SKM-1 treated with dmso at 0.1 percent for 144 hours (cell line): ENCODE measurements around the gene EBPL.
A peak's percentile ranks its signal among the peaks of the same experiment; 100 is the strongest.

Source experiments
- DNase-seq: peaks from one replicate; lab custom pipeline; 2025; ENCODE audit not compliant: unreplicated experiment; lab: John Stamatoyannopoulos, UW

EBPL gene

GRCh38 chr13:49676581-49677298 is 14.5 kb downstream of the EBPL start:
- no peak for DNase-seq

- no peak for DNase-seq
Observed at GRCh38 chr13:49670828-49671227, 20.5 kb downstream of the EBPL start.

- DNase-seq = no peak
Observed at GRCh38 chr13:49669735-49670309, 21.5 kb downstream of the EBPL start.

GRCh38 chr13:49667773-49668172 is 23.5 kb downstream of the EBPL start:
- no peak for DNase-seq

GRCh38 chr13:49664606-49665005 is 26.7 kb downstream of the EBPL start:
- DNase-seq = no peak

- DNase-seq = no peak
Observed at GRCh38 chr13:49657241-49657641, 34.0 kb downstream of the EBPL start.

- no peak for DNase-seq
Observed at GRCh38 chr13:49655906-49656305, 35.4 kb downstream of the EBPL start.

- DNase-seq = no peak
Observed at GRCh38 chr13:49654011-49654410, 37.3 kb downstream of the EBPL start.

- DNase-seq = no peak
Observed at GRCh38 chr13:49653478-49653877, 37.8 kb downstream of the EBPL start.

GRCh38 chr13:49652355-49653305 is 38.7 kb downstream of the EBPL start:
- DNase-seq = peak; percentile 51

GRCh38 chr13:49651570-49652354 is 39.5 kb downstream of the EBPL start:
- DNase-seq = no peak

- DNase-seq = no peak
Observed at GRCh38 chr13:49649963-49650312, 41.3 kb downstream of the EBPL start.

- DNase-seq = no peak
Observed at GRCh38 chr13:49649244-49649962, 41.9 kb downstream of the EBPL start.

- DNase-seq = no peak
Observed at GRCh38 chr13:49646688-49647087, 44.6 kb downstream of the EBPL start.

- no peak for DNase-seq
Observed at GRCh38 chr13:49645451-49645850, 45.8 kb downstream of the EBPL start.

GRCh38 chr13:49643035-49643646 is 48.1 kb downstream of the EBPL start:
- peak; percentile 50 for DNase-seq

- DNase-seq = peak; percentile 88
Observed at GRCh38 chr13:49641801-49642291, 49.4 kb downstream of the EBPL start.

- DNase-seq = no peak
Observed at GRCh38 chr13:49638744-49639072, 52.6 kb downstream of the EBPL start.

- DNase-seq = no peak
Observed at GRCh38 chr13:49638030-49638743, 53.1 kb downstream of the EBPL start.
